T-helper 17 cell (primary cell): ENCODE data around the gene ARL15. TPM values are rescaled to one million over a fixed set of nuclear protein-coding genes. Genes with fewer than 3 reads are reported as not detected.
"Not testable (repeated sequence)": the region's sequence is repeated elsewhere in the genome, so short reads cannot be mapped to it uniquely, and the experiment has no call there.

Experiments
- ATAC-seq: fragments of 150-1000 bp; cut with Tn5 transposase; 2 replicates; pipeline ENCODE4 v1.10.0; 2021; ENCODE audit warnings: mild to moderate bottlenecking, moderate library complexity
- DNase-seq, 3 donors: peaks; one replicate each; pipeline versions ENCODE4 v3.0.0 to v3.0.0-alpha.2; 2020 to 2021
- H3K9me3 ChIP-seq: one replicate; pipeline ENCODE4 v1.7.0; 2013; ENCODE audit warnings: low read length, mild to moderate bottlenecking; ENCODE audit not compliant: control insufficient read depth, poor library complexity, severe bottlenecking
- H3K27ac Mint-ChIP-seq: one replicate; pipeline ENCODE4 v1.8.0; 2022; ENCODE audit warnings: mild to moderate bottlenecking, moderate library complexity, mixed read lengths
- H3K27me3 Mint-ChIP-seq: one replicate; pipeline ENCODE4 v1.8.0; 2022; ENCODE audit warnings: mixed read lengths
- H3K36me3 Mint-ChIP-seq: one replicate; pipeline ENCODE4 v1.8.0; 2022; ENCODE audit warnings: low read depth, mixed read lengths
- H3K4me1 Mint-ChIP-seq: one replicate; pipeline ENCODE4 v1.8.0; 2022; ENCODE audit warnings: mild to moderate bottlenecking, mixed read lengths
- H3K4me3 Mint-ChIP-seq: one replicate; pipeline ENCODE4 v1.8.0; 2022; ENCODE audit warnings: mild to moderate bottlenecking, moderate library complexity, mixed read lengths
- total RNA-seq, 4 donors: library from RNA in 2 of 4; stranded (reverse) in 2 of 4; gene quantifications; one replicate each; pipeline ENCODE4 v1.2.3 and lab custom pipeline; 2022 to 2026

The ARL15 gene
- total RNA-seq, 2 donors from 2014 or later = 17.7 to 24.6 TPM

DNA sequence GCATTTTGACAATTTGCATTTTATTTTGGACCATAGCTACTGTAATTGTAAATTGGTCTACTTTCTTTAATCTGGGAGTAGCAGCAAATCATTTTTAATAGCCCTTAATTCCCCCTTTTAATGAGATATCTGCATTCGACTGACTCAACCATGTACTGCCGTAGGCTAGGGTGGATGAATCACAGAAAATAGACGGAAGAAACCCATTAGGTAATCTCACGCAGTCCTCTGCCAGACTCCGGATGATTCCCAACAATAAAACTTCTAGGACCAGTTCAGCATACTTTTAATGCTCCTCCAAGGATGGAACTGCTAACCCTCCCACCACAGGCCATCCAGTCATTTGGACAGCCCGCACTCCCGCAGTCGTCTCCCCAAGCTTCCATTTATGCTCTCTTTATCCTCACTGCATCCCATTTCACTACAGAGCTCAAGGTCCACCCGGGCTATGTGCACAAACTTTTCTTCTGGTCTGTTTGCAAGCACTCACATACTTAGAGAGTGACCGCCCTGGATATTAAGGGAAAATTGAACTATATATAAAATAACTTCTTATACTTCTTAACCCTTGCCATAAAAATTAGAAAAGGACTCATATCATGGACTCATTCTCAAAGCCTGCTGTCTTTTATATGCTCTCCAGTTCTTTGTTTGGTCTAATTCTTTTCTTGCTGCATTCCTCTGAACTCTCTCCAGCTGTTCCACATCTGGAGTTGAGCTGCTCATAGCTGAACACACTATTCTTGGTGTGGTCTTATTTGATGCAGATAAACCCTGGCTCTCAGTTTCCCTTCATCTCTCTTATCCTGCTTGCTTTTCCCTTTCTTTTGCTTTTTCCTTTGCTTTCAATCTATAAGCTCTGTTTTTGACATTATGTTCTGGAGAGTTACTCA lies 326.6 kb downstream of the ARL15 start:
- H3K36me3 Mint-ChIP-seq = peaks cover 6% of the 10 kb centered on the region
- no peaks in the 10 kb centered on the region for H3K9me3 ChIP-seq
- DNase-seq (no peak), ATAC-seq (no peak)
- no peaks in the 10 kb centered on the region for H3K27me3 Mint-ChIP-seq
- no peaks in the 10 kb centered on the region for H3K4me1 Mint-ChIP-seq
- H3K4me3 Mint-ChIP-seq = no peak overlapping the region
- H3K27ac Mint-ChIP-seq = no peak overlapping the region

DNA sequence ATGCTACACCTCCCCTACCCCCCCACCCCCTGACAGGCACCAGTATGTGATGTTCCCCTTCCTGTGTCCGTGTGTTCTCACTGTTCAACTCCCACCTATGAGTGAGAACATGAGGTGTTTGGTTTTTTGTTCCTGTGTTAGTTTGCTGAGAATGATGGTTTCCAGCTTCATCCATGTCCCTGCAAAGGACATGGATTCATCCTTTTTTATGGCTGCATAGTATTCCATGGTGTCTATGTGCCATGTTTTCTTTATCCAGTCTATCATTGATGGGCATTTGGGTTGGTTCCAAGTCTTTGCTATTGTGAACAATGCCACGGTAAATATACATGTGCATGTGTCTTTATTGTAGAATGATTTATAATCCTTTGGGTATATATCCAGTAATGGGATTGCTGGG lies 328.1 kb downstream of the ARL15 start:
- H3K27me3 Mint-ChIP-seq, H3K27ac Mint-ChIP-seq, DNase-seq, ATAC-seq, H3K9me3 ChIP-seq, H3K36me3 Mint-ChIP-seq, H3K4me1 Mint-ChIP-seq, H3K4me3 Mint-ChIP-seq: not testable (repeated sequence)

DNA sequence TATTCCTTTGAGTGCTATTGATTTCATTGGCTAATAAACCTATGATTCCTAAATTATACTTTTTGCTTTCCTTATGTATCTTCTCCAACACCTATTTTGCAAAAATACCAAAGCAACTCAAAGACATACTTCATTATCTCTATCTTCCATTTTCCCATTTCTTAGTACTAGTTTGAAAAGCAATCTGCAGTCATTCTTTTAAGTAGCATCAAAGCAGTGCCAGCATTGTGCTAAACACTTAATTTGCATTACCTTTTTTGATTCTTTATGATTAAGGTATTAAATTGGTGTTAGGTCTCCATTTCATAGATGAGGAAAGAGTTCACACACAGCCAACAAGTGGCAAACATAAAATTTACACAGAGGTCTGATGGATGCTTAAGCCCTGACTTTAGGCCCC lies 330.3 kb downstream of the ARL15 start:
- Mint-ChIP-seq H3K4me1 (no peaks in the 10 kb centered on the region), H3K27me3 (no peaks in the 10 kb centered on the region), H3K4me3 (no peak overlapping the region), H3K36me3 (peaks cover 4% of the 10 kb centered on the region), H3K27ac (no peak overlapping the region)
- no peaks in the 10 kb centered on the region for H3K9me3 ChIP-seq
- ATAC-seq (no peak), DNase-seq (no peak)

DNA sequence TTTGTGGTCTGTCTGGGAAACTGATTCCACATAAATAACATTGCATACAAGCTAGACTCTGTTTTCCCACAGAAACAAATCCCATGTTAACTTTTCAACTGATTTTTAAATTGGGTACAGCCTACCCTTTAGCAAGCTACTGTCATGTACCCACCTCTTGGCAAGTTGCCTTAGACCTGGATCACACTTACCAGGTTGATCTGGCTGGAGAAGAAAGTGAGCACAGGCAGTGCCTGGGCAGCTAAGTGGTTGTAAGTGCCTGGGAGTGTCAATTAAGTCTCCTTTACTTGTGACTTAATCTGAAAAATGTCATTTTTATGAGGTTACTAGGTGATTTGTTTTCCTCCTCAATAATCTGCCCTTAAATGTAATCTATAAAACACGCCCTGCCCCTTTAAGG lies 336.4 kb downstream of the ARL15 start:
- no peaks in the 10 kb centered on the region for H3K36me3 Mint-ChIP-seq
- H3K27me3 Mint-ChIP-seq = no peaks in the 10 kb centered on the region
- no peak for ATAC-seq
- H3K9me3 ChIP-seq = no peaks in the 10 kb centered on the region
- no peak for DNase-seq
- no peaks in the 10 kb centered on the region for H3K4me1 Mint-ChIP-seq
- no peak overlapping the region for H3K27ac Mint-ChIP-seq
- no peak overlapping the region for H3K4me3 Mint-ChIP-seq

DNA sequence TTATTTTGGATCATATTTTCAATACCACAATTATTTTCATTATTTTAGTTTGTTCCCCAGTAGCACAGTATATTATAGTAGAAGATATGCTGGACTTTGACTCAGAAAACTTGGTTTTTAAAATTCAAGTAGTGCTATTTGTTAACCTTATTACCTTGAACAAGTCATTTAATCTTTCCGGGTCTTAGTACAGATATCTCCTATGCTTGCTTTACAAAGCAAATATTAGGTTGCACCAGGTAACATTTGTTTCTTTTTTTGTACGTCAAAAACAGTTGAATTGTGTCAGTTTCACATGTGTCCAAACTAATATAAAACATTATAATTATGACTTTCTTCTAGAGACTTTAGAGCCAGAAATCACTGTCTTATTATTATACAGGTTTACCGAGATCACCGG lies 338.1 kb downstream of the ARL15 start:
- no peak overlapping the region for H3K27ac Mint-ChIP-seq
- no peaks in the 10 kb centered on the region for H3K9me3 ChIP-seq
- no peak for DNase-seq
- H3K4me3 Mint-ChIP-seq = no peak overlapping the region
- H3K36me3 Mint-ChIP-seq = peaks cover 4% of the 10 kb centered on the region
- H3K27me3 Mint-ChIP-seq = no peaks in the 10 kb centered on the region
- ATAC-seq = no peak
- H3K4me1 Mint-ChIP-seq = no peaks in the 10 kb centered on the region

DNA sequence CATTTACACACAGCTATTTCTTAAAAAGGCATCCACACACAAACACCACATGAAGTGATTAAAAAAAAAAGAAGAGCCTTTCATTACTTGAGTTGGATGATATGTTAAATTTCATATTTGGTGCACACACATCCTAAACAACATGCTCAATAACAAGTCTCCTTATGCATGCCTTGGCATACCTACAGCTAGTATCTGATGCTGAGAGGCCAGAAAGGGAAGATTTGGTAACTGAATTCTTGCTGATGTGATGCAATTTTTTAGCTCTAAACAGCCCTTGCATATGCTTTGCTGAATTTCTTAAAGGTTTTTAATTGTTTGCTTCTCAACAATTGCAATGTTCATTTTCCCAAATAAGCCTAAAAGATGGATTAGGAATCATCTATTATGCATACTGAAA lies 338.8 kb downstream of the ARL15 start:
- no peaks in the 10 kb centered on the region for H3K9me3 ChIP-seq
- DNase-seq = no peak

DNA sequence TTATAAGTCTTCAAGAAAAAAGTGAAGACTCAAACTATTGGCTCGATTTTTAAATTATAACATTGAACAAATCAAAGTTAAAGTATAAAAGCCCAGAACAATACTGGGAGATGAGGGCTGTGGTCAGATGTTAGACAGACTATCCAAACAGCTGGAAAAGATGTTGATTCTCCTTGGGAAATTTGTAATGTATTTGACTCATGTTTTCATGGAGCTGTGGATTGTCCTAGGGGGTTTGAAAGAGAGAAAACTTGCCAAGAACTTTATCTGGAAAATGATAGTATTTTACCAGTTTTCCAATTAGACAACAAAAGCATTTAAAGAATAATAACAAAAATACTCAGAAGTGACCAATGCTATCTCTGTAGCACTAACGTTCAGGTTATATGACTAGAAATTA lies 339.2 kb downstream of the ARL15 start:
- H3K4me1 Mint-ChIP-seq = no peaks in the 10 kb centered on the region
- DNase-seq = no peak
- H3K4me3 Mint-ChIP-seq = no peak overlapping the region
- peaks cover 4% of the 10 kb centered on the region for H3K36me3 Mint-ChIP-seq
- H3K27ac Mint-ChIP-seq = no peak overlapping the region
- no peak for ATAC-seq
- no peaks in the 10 kb centered on the region for H3K9me3 ChIP-seq
- no peaks in the 10 kb centered on the region for H3K27me3 Mint-ChIP-seq

More for the DNA sequence above, 338.8 kb downstream of the ARL15 start:
- ATAC-seq = no peak
- Mint-ChIP-seq H3K36me3 (peaks cover 4% of the 10 kb centered on the region), H3K4me1 (no peaks in the 10 kb centered on the region), H3K27me3 (no peaks in the 10 kb centered on the region), H3K4me3 (no peak overlapping the region), H3K27ac (no peak overlapping the region)

DNA sequence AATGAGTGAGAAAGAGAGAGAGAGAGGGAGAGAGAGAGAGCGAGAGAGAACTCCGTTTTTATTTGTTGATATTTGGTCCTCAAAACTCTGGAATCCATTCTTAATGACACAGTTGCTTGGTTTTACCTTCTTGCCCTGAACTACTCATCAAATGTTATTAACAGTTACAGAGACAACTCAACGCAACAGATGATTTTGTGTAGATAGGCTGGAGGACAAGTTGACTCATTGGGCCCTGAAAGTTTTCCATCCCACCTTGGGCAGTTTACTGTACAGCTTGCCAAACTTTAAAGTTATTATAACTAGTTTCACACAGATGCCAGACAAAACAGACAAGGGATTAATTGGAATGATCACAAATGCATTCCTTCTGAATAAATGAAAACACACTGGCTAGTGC lies 339.9 kb downstream of the ARL15 start:
- no peak for DNase-seq
- peaks cover 4% of the 10 kb centered on the region for H3K36me3 Mint-ChIP-seq
- H3K4me1 Mint-ChIP-seq = no peaks in the 10 kb centered on the region
- no peaks in the 10 kb centered on the region for H3K27me3 Mint-ChIP-seq
- ATAC-seq = no peak
- no peak overlapping the region for H3K27ac Mint-ChIP-seq
- no peaks in the 10 kb centered on the region for H3K9me3 ChIP-seq
- no peak overlapping the region for H3K4me3 Mint-ChIP-seq

DNA sequence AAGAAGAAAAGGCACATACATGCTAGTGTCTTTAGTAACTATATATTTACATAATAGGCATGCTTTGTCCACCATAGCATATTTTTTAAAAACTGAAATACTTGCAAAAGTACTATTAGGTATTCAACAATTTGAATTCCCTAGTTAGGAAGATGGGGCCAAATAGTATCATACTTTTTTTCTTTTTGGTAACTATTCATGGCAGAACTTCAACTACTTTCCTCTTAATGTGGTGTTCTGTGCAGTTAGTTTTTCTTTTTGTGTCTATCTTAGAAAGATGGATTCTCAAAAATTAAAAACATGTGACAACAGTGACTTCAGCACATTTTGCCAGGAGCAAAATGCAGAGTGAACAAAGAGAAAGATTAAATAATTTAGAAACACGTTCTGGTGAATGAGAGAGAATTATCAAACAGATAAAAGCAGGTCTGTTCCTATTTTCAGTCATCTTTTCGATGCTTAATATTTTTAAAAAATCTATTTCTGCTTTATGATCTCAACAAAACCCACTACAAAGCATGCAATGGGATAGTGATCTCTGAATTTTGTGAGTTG lies 341.1 kb downstream of the ARL15 start:
- Mint-ChIP-seq H3K36me3 (peaks cover 4% of the 10 kb centered on the region), H3K27me3 (no peaks in the 10 kb centered on the region), H3K4me1 (no peaks in the 10 kb centered on the region), H3K27ac (no peak overlapping the region), H3K4me3 (no peak overlapping the region)
- DNase-seq (no peak), ATAC-seq (no peak)
- H3K9me3 ChIP-seq = no peaks in the 10 kb centered on the region

DNA sequence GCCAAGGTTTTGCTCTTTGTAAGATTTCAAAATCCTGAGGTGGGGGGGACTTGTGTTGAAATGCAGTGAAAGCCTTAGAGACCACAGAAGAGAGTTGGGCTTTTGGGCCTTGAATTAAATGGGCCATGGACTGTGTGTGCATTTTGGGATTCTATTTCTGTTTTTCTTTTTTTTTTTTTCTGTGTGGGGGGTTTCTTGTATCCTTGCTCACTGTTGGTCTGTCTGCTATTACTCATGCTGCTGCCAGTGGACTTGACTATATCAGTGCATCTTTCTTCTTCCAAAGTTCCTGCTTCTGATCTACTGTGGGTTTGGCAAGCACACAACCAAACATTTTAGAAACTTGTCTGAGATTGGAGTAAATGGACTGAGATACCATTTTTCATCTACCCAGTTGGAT lies 344.9 kb downstream of the ARL15 start:
- Mint-ChIP-seq H3K4me3 (no peak overlapping the region), H3K27ac (no peak overlapping the region), H3K27me3 (no peaks in the 10 kb centered on the region), H3K36me3 (peaks cover 4% of the 10 kb centered on the region), H3K4me1 (no peaks in the 10 kb centered on the region)
- DNase-seq (no peak), ATAC-seq (no peak)
- H3K9me3 ChIP-seq = no peaks in the 10 kb centered on the region

DNA sequence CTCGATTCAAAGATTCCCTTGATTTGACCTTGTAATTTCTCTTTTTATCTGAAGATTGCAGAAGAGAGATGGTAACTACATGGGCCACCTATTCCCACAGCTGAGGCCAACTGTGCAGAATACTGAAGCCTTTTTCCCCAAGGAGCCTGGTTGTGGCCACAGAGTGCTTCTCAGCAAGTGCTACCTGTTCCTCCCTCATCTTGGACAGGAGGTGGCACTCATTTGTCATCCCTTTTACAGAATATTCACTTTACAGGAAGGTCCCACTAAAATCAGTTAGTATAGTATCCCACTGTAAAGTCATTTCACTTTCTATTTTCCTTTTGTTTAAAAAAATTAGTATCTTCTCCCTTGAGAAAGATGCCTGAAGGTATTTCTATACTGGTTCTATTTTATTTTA lies 346.4 kb downstream of the ARL15 start:
- Mint-ChIP-seq H3K4me3 (no peak overlapping the region), H3K4me1 (no peaks in the 10 kb centered on the region), H3K27ac (no peak overlapping the region), H3K27me3 (no peaks in the 10 kb centered on the region), H3K36me3 (peaks cover 4% of the 10 kb centered on the region)
- ATAC-seq (no peak), DNase-seq (no peak)
- H3K9me3 ChIP-seq = peaks cover 3% of the 10 kb centered on the region

DNA sequence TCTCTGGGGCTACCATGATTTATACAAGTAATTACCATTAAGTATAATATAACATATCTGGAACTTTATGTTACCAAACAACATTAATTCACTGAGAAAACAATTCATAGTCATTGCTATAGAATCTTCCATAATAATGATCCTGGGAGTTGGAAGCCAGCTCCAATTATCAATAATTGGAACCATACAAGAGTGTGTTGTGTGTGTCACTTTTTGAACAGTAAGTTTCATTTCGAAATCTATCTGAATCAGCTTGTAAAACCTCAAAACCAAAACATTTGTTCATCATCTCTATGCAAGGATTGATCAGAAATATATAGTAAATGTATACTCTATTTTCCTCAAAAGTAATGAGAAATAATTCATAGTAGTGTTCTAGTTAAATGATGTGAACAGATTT lies 348.1 kb downstream of the ARL15 start:
- ATAC-seq (no peak), DNase-seq (no peak)
- Mint-ChIP-seq H3K27me3 (no peaks in the 10 kb centered on the region), H3K27ac (no peak overlapping the region), H3K36me3 (no peaks in the 10 kb centered on the region), H3K4me1 (no peaks in the 10 kb centered on the region), H3K4me3 (no peak overlapping the region)
- H3K9me3 ChIP-seq = peaks cover 3% of the 10 kb centered on the region

DNA sequence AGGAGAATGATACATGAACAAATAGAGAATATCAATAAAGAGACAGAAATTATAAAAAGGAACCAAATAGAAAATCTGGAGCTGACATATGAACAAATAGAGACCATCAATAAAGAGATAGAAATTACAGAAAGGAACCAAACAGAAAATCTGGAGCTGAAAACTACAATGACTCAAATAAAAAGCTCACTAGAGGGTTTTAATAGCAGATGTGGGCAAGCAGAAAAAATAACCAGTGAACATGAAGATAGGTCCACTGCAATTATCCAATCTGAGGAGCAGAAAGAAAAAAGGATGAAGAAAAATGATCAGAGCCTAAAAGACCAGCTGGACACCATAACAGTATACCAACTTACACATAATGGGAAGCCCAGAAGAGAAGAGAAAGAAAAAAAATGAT lies 353.7 kb downstream of the ARL15 start:
- peaks cover 2% of the 10 kb centered on the region for H3K36me3 Mint-ChIP-seq
- no peak for DNase-seq

DNA sequence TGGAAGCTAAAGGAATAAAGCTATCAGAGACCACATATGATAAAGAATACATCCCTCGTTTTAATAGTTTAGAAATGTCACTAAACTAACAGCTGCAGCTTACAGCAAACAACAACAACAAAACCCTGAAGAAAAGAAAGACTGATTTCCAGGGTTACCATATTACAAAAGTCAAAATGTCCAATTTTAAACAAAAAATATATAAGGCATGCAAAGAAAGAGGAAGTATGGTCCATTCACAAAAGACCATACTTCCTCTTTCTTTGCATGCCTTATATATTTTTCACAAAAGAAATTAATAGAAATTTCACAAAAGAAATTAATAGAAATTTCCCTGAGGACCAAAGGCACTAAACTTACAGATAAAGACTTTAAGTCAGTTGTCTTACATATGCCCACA lies 354.2 kb downstream of the ARL15 start:
- no peaks in the 10 kb centered on the region for H3K27me3 Mint-ChIP-seq
- ATAC-seq (no peak), DNase-seq (no peak)
- H3K36me3 Mint-ChIP-seq = peaks cover 2% of the 10 kb centered on the region
- H3K9me3 ChIP-seq = peaks cover 3% of the 10 kb centered on the region
- no peak overlapping the region for H3K4me3 Mint-ChIP-seq
- no peak overlapping the region for H3K27ac Mint-ChIP-seq
- no peaks in the 10 kb centered on the region for H3K4me1 Mint-ChIP-seq

More for the DNA sequence above, 353.7 kb downstream of the ARL15 start:
- Mint-ChIP-seq H3K27me3 (no peaks in the 10 kb centered on the region), H3K4me3 (no peak overlapping the region), H3K4me1 (no peaks in the 10 kb centered on the region), H3K27ac (no peak overlapping the region)
- no peak for ATAC-seq
- peaks cover 3% of the 10 kb centered on the region for H3K9me3 ChIP-seq
